CD4-positive, alpha-beta T cell treated with Interleukin-6 for 4 hours (primary cell): Measurements from ENCODE around the gene FAM118A.
A peak's percentile ranks its signal among the peaks of the same experiment; 100 is the strongest.
"Not testable (repeated sequence)": the region's sequence is repeated elsewhere in the genome, so short reads cannot be mapped to it uniquely, and the experiment has no call there.

Experiments used
- DNase-seq: peaks from one replicate; pipeline ENCODE4 v3.0.0-alpha.2; 2020; ENCODE audit warnings: mixed read lengths

Gene FAM118A

DNA sequence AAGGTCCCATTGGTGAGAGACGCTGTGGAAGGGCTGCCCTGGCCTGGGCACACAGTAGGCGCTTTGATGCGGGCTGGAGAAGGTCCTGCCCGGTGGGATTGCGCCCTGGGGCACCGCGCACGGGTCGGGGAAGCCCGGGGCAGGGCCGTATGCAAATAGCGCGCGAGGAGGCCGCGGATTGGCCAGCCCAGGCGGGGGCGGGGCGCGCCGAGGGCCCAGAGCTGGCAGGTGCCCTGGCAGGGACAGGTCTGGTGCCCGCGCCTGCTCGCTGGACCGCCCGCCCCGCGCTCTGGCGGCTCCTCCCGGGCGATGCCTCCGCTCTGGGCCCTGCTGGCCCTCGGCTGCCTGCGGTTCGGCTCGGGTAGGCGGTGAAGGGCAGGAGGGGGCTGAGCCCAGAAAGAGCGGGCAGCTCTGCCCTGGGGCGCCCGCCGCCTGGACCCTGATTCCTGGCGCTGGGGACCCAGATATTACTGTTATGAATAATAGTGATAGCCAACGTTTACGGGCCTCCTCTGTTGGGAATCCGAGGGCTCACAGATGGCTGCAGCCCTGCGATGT, 24.9 kb upstream of the FAM118A start, which contains the start of gene UPK3A:
Gene UPK3A, plus strand, starts transcription at position 245 of the 558 bp plus-strand sequence. Its CDS starts 65 bp downstream, at position 310.
- peak; percentile 62 for DNase-seq

- no peak for DNase-seq
Observed at GRCh38 chr22:45285263-45286058, 24.3 kb upstream of the FAM118A start.

- no peak for DNase-seq
Observed at GRCh38 chr22:45286854-45287551, 22.7 kb upstream of the FAM118A start.

GRCh38 chr22:45290410-45290936, 19.3 kb upstream of the FAM118A start:
- DNase-seq, result peak; percentile 19

- DNase-seq, result no peak
Observed at GRCh38 chr22:45291061-45291930, 18.4 kb upstream of the FAM118A start.

- no peak for DNase-seq
Observed at GRCh38 chr22:45291931-45292290, 17.8 kb upstream of the FAM118A start.

DNA sequence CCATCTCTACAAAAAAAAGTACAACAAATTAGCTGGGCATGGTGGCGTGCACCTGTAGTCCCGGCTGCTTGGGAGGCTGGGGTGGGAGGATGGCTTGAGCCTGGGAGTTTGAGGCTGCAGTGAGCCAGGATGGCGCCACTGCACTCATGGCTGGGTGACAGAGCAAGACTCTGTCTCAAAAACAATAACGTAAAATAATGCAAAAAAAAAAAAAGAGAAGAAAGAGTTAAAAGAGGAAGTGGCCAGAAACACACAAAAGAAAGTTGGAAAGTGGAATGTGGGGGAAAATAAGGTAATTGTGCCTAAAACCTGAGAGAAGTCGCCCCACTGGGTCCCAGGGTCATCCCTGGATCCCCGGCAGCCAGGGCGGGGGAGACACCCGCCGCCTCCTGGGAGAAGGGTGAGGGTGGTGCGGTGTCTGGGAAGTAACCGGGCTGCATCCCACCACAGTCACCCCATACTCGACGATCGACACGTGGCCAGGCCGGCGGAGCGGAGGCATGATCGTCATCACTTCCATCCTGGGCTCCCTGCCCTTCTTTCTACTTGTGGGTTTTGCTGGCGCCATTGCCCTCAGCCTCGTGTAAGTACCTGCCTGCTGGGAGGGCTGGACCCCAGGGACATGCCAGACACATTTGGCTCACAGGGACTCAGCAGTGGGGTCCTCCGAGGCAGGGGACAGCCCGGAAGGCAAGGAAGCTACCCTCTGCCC, 16.8 kb upstream of the FAM118A start:
- DNase-seq, result no peak

DNA sequence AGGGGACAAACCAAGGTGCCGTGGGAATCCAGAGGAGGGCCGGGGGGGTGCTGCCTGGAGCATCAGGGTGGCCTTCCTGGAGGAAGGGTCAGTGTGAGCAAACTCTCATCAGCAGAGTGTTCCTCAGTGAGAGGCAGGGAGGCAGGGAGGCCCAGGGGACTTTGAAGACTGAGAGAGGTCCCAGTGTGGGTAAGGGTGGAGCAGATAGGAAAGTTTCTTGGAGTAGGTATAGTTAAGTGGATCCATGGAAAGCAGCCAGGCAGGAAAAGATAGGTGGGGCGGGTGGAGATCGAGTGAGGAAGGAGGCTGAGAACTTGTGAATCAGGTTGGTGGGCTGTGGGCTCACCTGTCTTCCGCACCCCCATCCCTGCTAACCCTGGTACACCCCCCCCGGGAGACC, 15.7 kb upstream of the FAM118A start:
- no peak for DNase-seq

- not testable (repeated sequence) for DNase-seq
Observed at GRCh38 chr22:45295004-45295403, 14.7 kb upstream of the FAM118A start.

GRCh38 chr22:45295492-45295891, 14.2 kb upstream of the FAM118A start:
- no peak for DNase-seq

DNA sequence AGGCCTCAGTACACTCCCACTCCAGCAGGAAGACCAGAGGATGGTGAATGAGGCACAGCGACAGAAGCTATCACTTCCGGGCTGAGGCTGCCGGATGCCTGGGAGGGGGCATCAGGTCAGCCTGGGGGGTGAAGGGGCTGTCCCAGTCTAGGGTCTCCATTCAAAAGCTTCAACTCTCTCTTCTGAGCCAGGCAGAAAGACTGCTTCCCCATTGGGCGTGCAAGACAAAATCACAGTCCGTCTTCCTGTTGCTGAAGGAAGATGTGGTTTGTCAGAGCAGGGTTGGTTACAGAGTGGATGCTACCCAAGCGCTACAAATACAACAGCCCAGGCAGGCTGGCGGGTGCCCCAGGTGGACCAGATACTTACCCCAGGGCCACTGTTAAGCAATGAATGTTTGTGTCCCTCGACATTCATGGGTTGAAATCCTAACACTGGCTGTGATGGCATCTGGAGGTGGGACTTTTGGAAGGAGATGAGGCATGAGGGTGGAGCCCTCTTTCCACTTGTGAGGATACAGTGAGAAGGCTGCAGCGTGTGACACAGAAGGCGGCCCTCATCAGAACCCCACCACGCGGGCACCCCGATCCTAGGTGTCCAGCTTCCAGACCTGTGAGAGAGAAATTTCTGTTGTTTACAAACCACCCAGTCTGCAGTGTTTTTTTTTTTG, 13.0 kb upstream of the FAM118A start:
- DNase-seq, result peak; percentile 63

DNA sequence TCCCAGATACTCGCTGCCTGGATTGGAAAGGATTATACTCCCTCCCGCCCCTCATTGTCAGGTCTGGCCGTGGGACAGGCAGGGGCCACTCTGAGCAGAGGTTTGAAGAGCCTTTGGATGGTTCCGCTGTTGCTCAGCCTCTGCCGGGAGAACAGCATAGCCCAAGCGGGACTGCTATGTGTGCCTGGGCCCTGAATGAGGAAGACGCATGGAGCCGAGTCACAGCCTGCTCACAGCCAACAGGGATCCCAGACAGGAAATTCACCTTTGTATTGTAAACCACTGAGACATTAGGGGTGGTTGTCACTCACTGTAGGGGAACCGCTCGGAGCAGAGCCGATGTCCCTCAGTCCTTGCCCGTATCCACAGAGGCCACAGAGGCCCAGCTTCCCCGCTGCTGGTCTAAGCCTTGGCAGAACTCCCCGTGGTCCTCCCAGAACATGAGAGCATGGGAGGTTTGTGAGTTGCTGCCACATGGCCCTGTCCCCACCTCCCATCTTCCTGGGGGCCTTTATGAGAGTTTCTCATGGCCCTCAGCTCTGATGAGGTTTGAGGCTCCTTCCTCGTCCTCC, 10.7 kb upstream of the FAM118A start:
- no peak for DNase-seq

GRCh38 chr22:45302751-45303150, 7.0 kb upstream of the FAM118A start:
- no peak for DNase-seq

GRCh38 chr22:45303181-45303580, 6.6 kb upstream of the FAM118A start:
- no peak for DNase-seq

- DNase-seq, result no peak
Observed at GRCh38 chr22:45304971-45305370, 4.8 kb upstream of the FAM118A start.

- DNase-seq, result no peak
Observed at GRCh38 chr22:45305456-45306075, 4.2 kb upstream of the FAM118A start.

GRCh38 chr22:45306139-45306538, 3.6 kb upstream of the FAM118A start:
- no peak for DNase-seq

GRCh38 chr22:45308391-45308956, 1.3 kb upstream of the FAM118A start:
- DNase-seq, result no peak

GRCh38 chr22:45308957-45309421, 745 bp upstream of the FAM118A start:
- no peak for DNase-seq
